Hepatocyte (in vitro differentiated cells): ENCODE data around the gene TUBA3C. TPM values are rescaled to one million over a fixed set of nuclear protein-coding genes. Genes with fewer than 3 reads are reported as not detected.

Experiments
- DNase-seq: peaks from one replicate; pipeline ENCODE4 v3.0.0-alpha.2; 2016; ENCODE audit warnings: low spot score
- H2AFZ ChIP-seq: fragments of 200-600 bp; sonication (generic); 2 replicates; pipeline ENCODE4 v1.6.0; 2016; ENCODE audit warnings: antibody characterized with exemption, mild to moderate bottlenecking
- H3K27ac ChIP-seq: fragments of 200-600 bp; sonication (generic); 2 replicates; pipeline ENCODE4 v1.5.1; 2016; ENCODE audit warnings: mild to moderate bottlenecking
- H3K27me3 ChIP-seq: fragments of 200-600 bp; sonication (generic); 2 replicates; pipeline ENCODE4 v1.6.1; 2016
- H3K36me3 ChIP-seq: fragments of 200-600 bp; sonication (generic); replicated peaks from 2 replicates; pipeline ENCODE4 v1.5.1; 2016; ENCODE audit warnings: low read depth; ENCODE audit not compliant: insufficient read depth
- H3K4me1 ChIP-seq: fragments of 200-600 bp; sonication (generic); 2 replicates; pipeline ENCODE4 v1.5.1; 2016; ENCODE audit warnings: mild to moderate bottlenecking, moderate library complexity; ENCODE audit not compliant: insufficient read depth
- H3K4me2 ChIP-seq: fragments of 200-600 bp; sonication (generic); 2 replicates; pipeline ENCODE4 v1.6.0; 2016
- H3K4me3 ChIP-seq: fragments of 200-600 bp; sonication (generic); 2 replicates; pipeline ENCODE4 v1.5.1; 2016; ENCODE audit warnings: mild to moderate bottlenecking
- H3K79me2 ChIP-seq: fragments of 200-600 bp; sonication (generic); 2 replicates; pipeline ENCODE4 v1.6.0; 2017; ENCODE audit warnings: mild to moderate bottlenecking
- H3K9me2 ChIP-seq: fragments of 200-600 bp; sonication (generic); replicated peaks from 2 replicates; pipeline ENCODE4 v1.6.0; 2017; ENCODE audit warnings: mild to moderate bottlenecking; ENCODE audit not compliant: insufficient read depth
- H3K9me3 ChIP-seq: fragments of 200-600 bp; sonication (generic); 2 replicates; pipeline ENCODE4 v1.5.1; 2016; ENCODE audit warnings: low read depth, mild to moderate bottlenecking
- H4K20me1 ChIP-seq: fragments of 200-600 bp; sonication (generic); 2 replicates; pipeline ENCODE4 v1.6.0; 2016; ENCODE audit warnings: mild to moderate bottlenecking; ENCODE audit not compliant: insufficient read depth, poor library complexity, severe bottlenecking
- CTCF ChIP-seq: fragments of 200-600 bp; sonication (generic); IDR thresholded peaks from 2 replicates; pipeline ENCODE4 v1.5.1; 2016; ENCODE audit warnings: antibody characterized with exemption, mild to moderate bottlenecking; ENCODE audit not compliant: poor library complexity
- EZH2 ChIP-seq: fragments of 200-600 bp; sonication (generic); IDR thresholded peaks from 2 replicates; pipeline ENCODE4 v1.6.1; 2016; ENCODE audit warnings: antibody characterized with exemption, mild to moderate bottlenecking, borderline replicate concordance
- EZH2phosphoT487 ChIP-seq: fragments of 200-600 bp; sonication (generic); IDR thresholded peaks from one replicate; pipeline ENCODE4 v1.6.1; 2018; ENCODE audit warnings: antibody characterized with exemption, mild to moderate bottlenecking, low read depth, moderate library complexity; ENCODE audit not compliant: unreplicated experiment, severe bottlenecking
- WGBS: methylation state at CpG from one replicate; pipeline ENCODE4 v1.1.6; 2016; ENCODE audit warnings: low lambda C conversion rate; ENCODE audit errors: missing lambda C conversion rate; 5-methylcytosine and 5-hydroxymethylcytosine counted together
- polyA plus RNA-seq: library from polyadenylated mRNA; unstranded; fragments of >200 nt; fragmentation: Nextera tagmentation; extraction: Ambion mirVana; gene quantifications from 2 replicates; pipeline ENCODE4 v1.2.1, GENCODE V29; 2016
- total RNA-seq: library from RNA; depleted of rRNA; stranded (reverse); fragments of >200 nt; gene quantifications from 2 replicates; pipeline ENCODE4 v1.2.3, GENCODE V29; 2014

The TUBA3C gene
- total and polyA plus RNA-seq, 2 experiments from 2014 or later: not detected

- H3K4me3 ChIP-seq: no peak overlapping the region
- no peaks in the 10 kb centered on the region for H3K79me2 ChIP-seq
- no peaks in the 10 kb centered on the region for H3K4me1 ChIP-seq
- H3K9me3 ChIP-seq: no peaks in the 10 kb centered on the region
- TF ChIP-seq EZH2 (no peak), CTCF (no peak)
- no peak overlapping the region for H2AFZ ChIP-seq
- 60% methylated on average over 9 of the region's 9 CpGs for WGBS
- DNase-seq: no peak
- H3K36me3 ChIP-seq: no peaks in the 10 kb centered on the region
- no peaks in the 10 kb centered on the region for H4K20me1 ChIP-seq
- no peak overlapping the region for H3K27ac ChIP-seq
- H3K4me2 ChIP-seq: no peak overlapping the region
- no peaks in the 10 kb centered on the region for H3K27me3 ChIP-seq
- H3K9me2 ChIP-seq: no peaks in the 10 kb centered on the region
Measured at GRCh38 chr13:19158526-19159174, 23.0 kb downstream of the TUBA3C start.

DNA sequence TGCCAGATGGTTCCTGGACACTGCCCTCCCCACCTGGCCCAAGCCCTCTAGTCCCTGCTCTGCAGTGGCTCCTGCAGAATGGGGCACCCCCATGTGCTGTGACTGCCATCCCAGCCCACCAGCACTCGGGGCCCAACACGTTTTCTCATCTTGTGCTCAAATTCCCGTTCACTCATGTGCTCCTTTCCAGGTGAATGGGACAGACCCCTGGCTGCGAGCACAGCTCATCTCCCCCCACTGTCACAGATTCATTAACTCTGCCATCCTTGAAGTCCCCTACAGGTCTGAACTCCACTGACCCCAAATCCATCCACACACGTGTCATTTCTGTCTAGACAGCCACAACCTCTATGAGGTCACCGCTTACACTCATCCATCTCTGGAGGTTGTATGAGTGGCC lies 23.6 kb downstream of the TUBA3C start:
- no peaks in the 10 kb centered on the region for H3K4me1 ChIP-seq
- TF ChIP-seq EZH2: no peak
- no peak for TF ChIP-seq EZH2phosphoT487
- TF ChIP-seq CTCF: no peak
- WGBS: 55% methylated on average over 6 of the region's 6 CpGs

DNA sequence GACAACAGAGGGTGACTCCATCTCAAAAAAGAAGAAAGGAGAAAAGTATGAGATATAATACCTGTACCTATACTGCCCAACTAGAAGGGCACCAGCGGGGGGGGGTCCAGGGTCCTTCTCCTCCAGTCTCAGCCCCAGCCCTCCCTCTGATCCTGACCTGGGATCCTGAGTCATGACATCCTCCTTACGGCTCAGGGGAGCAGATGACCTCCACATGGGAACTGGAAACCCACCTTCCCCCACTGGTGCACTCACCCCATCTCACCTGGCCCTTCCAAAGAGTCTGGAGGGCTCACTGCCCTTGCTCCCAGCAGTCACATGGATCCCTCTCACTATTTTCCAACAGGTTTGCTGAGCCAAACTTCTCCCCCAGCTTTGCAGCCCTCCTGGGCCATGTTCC lies 24.2 kb downstream of the TUBA3C start:
- Histone ChIP-seq H3K4me3 (no peak overlapping the region), H3K36me3 (no peaks in the 10 kb centered on the region), H3K4me1 (no peaks in the 10 kb centered on the region), H4K20me1 (no peaks in the 10 kb centered on the region), H3K9me2 (no peaks in the 10 kb centered on the region), H3K79me2 (no peaks in the 10 kb centered on the region), H2AFZ (no peak overlapping the region), H3K27ac (no peak overlapping the region), H3K4me2 (no peak overlapping the region), H3K9me3 (no peaks in the 10 kb centered on the region), H3K27me3 (no peaks in the 10 kb centered on the region)
- WGBS: 86% methylated on average over 1 of the region's 2 CpGs
- TF ChIP-seq CTCF (no peak), EZH2 (no peak), EZH2phosphoT487 (no peak)
- DNase-seq: no peak

More for the DNA sequence above, 23.6 kb downstream of the TUBA3C start:
- H3K36me3 ChIP-seq: no peaks in the 10 kb centered on the region
- no peak overlapping the region for H3K27ac ChIP-seq
- H3K79me2 ChIP-seq: no peaks in the 10 kb centered on the region
- H3K4me3 ChIP-seq: no peak overlapping the region
- no peaks in the 10 kb centered on the region for H4K20me1 ChIP-seq
- no peaks in the 10 kb centered on the region for H3K27me3 ChIP-seq
- DNase-seq: no peak
- no peaks in the 10 kb centered on the region for H3K9me3 ChIP-seq
- H3K4me2 ChIP-seq: no peak overlapping the region
- no peaks in the 10 kb centered on the region for H3K9me2 ChIP-seq
- H2AFZ ChIP-seq: no peak overlapping the region
